Measurements from ENCODE around the gene DOHH. TPM values are rescaled to one million over a fixed set of nuclear protein-coding genes. Genes with fewer than 3 reads are reported as not detected.
"Not testable (repeated sequence)": the region's sequence is repeated elsewhere in the genome, so short reads cannot be mapped to it uniquely, and the experiment has no call there.

Gene DOHH
- total RNA-seq, 1 donor from 2014 or later, result 11.8 TPM

DNA sequence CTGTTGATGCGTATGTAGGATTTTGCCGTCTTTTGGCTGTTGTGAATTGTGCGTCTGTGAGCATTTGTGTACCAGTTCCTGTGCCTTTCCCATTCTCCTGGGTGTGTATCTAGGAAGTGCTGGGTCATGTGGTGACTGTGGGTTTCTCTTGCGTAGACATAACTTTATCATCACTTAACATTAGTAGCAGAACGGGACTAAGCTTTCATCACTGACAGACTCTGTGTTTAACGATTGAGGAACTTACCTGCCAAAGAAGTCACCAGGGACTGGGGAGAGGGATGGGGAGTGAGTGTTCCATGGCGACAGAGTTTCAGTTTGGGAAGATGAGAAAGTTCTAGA, 20.6 kb upstream of the DOHH start:
- no peak for FAIRE-seq
- no peak for DNase-seq (ENCODE audit: low spot score in 2 of 2)

DNA sequence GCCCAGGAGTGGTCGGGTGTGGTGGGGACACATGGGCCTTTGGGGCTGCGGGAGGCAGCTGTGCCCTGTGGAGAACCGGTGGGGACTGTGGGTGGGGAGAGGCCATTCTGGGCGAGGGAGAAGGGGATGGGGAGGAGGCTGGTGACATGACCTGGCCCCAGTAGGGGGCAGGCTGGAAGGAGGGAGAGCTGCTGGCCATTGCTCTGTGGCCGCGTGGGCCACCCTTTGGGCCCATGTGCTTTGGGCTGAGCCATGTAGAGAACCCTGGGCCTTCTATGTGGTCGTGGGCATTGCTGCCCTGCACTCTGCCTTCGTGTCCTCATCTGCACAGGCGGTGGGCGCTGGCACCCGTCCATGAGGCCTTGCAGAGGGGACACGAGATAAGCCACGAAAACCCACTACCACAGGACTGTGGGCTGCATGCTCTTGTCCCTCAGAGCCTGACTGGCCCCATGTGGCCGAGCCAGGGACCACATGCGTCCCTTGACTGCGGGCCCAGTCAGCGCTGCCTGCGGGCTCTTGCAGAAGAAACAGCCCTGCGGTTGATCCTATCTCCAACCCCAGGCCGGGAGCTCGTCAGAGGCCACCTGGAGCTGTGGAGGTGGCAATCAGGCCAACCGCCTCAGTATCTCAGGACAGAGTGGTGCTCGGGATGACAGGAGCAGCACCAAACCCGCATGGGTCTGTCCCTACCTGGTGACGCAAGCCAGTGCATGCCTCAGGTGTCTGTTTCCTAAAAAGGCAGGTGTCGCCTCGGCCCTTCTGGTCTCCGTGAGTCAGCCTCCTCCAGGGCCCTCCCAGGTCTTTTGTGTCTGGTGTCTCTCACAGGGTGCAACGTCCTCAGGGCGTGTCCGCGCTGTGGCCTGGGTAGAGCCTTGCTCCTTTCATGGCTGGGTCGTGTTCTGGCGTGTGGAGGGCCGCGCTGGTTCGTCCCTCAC, 20.0 kb upstream of the DOHH start:
- DNase-seq (ENCODE audit: low spot score in 2 of 2) (no peak), FAIRE-seq (no peak)

DNA sequence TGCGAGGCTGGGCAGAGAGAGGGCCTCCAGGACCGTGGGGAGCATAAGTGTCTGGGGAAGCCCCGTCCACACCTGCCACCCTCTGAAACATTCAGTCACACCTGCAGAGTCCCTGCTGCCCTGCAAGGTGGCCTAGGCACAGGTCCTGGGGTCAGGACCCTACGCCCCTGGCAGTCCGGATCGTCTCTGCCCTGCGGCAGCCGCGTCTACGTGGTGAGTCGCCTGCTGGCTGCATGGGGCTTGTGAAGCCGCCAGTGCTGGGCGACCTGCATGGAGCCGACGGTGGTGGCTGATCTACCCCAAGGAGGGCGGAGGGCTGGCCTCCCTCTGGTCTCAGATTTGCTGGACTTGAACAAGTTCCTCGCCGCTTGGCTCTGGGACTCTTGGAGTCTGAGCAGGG, 18.7 kb upstream of the DOHH start:
- FAIRE-seq (no peak), DNase-seq (ENCODE audit: low spot score in 2 of 2) (no peak)

DNA sequence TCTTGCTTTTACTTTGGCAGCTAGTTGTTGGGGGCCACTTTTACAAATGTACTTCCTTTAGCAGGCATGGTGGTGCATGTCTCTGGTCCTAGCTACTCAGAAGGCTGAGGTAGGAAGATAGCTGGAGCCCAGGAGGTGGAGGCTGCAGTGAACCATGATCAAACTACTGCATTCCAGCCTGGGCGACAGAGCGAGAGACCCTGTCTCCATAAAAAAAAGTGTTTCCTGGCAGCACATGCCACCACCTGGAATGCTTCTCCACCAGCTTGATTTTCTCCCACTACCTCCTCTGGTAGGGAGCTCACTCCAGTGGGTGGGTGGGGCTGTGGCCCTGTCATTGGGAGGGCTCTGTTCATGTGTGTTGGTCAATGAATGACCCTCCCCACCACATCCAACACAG, 18.2 kb upstream of the DOHH start:
- FAIRE-seq, result no peak

DNA sequence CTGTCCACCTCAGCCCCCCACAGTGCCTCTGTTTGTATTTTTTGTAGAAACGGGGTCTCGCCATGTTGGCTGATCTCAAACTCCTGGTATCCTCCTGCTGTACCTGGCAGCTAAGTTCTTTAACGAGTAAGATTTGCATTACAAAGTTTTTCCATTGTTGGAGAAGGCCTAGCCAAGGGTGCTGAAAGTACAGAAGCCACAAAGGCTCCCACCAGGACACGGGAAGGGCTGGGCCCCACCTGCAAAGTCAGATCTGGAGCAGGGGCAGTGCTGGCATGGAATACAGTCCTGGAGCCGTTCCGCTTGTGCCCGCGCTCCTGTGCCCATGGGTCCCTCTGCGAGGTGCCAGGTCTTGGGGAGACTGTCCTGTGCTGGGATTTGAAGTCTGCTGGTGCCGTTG, 17.8 kb upstream of the DOHH start:
- FAIRE-seq (no peak), DNase-seq (ENCODE audit: low spot score in 2 of 2) (no peak)

More for the DNA sequence above, 18.2 kb upstream of the DOHH start:
- DNase-seq (ENCODE audit: low spot score in 2 of 2), result no peak

DNA sequence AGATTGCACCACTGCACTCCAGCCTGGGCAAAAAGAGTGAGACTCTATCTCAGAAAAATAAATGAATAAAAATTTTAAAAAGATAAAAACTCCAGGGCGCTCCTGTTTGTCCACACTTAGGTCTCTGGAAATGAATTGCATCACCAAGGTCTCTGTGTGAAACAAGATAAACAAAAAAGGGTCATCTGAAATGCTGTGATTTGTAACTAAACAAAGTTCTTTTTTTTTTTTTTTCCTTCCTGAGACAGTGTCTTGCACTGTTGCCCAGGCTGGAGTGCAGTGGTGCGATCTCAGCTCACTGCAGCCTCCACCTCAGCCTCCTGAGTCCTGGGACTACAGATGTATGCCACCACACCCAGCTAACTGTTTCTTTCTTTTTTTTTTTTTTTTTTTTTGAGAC, 17.2 kb upstream of the DOHH start:
- no peak for FAIRE-seq
- DNase-seq (ENCODE audit: low spot score in 2 of 2), result no peak

DNA sequence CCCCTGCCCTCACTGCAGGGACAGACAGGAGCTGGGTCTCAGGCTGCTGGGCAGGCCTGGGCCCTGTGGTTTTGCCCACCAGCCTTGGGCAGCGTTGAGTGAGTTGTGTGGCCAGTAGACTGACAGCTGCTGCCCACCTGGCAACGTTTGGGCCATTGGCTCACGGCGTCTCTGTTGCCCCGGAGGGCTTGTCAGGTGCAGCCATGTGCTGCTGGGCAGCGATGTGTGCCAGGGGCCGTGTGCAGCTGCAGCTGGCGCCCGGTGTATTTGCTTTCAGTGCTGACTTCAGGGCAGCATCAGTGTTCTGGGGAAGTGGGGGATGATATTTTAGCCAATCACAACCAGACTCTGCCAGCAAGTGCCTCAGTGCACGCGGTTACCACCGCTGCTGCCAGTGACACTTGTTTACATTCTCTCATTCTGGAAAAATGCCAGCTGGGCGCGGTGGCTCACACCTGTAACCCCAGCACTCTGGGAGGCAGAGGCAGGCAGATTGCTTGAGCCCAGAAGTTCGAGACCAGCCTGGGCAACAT, 16.3 kb upstream of the DOHH start:
- DNase-seq (ENCODE audit: low spot score in 2 of 2), result no peak

DNA sequence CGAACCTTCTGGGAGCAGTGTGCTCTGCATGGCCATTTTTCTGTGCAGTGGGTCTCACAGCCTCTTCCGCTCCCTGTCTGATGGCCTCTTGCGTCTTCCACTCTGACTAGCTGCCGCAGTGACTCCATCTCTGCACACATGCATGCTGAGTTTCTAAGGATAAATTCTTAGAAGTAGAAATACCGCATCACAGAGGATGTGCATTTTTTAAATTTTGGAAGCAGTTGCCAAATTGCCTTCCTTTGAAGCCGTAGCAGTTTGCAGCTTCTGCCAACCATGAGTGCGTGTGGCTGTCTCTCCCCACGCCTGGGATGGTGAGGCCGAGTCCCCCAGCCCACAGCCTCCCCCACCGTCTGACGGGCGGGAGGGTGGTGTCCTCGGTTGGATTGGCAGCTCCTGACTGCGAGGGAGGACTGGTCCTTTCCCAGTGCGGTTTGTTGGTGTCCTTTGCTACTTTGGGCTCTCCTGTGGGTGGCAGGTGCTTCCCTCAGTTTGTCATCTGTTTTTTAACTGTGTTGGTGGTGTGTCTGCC, 15.5 kb upstream of the DOHH start:
- FAIRE-seq, result no peak
- DNase-seq (ENCODE audit: low spot score in 2 of 2), result no peak

More for the DNA sequence above, 16.3 kb upstream of the DOHH start:
- FAIRE-seq, result no peak

DNA sequence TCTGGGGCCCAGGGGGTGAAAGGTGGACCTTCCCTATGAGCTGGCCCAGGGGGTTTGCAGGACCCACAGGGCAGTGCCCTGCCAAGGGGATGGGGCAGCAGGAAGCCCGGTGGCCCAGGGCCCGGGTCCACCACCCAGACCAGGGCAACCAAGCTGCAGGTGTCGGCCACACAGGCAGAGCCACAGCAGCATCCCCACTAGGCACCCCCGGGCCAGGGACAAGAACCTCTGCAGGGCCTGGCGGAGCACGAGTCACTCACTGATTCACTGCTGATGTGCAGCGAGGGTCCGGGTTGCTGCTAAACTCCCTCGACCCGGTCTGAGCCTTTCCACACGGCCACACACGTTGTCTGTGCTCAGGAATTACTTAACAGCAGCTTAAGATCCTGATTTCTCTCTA, 14.5 kb upstream of the DOHH start:
- FAIRE-seq (no peak), DNase-seq (ENCODE audit: low spot score in 2 of 2) (no peak)

DNA sequence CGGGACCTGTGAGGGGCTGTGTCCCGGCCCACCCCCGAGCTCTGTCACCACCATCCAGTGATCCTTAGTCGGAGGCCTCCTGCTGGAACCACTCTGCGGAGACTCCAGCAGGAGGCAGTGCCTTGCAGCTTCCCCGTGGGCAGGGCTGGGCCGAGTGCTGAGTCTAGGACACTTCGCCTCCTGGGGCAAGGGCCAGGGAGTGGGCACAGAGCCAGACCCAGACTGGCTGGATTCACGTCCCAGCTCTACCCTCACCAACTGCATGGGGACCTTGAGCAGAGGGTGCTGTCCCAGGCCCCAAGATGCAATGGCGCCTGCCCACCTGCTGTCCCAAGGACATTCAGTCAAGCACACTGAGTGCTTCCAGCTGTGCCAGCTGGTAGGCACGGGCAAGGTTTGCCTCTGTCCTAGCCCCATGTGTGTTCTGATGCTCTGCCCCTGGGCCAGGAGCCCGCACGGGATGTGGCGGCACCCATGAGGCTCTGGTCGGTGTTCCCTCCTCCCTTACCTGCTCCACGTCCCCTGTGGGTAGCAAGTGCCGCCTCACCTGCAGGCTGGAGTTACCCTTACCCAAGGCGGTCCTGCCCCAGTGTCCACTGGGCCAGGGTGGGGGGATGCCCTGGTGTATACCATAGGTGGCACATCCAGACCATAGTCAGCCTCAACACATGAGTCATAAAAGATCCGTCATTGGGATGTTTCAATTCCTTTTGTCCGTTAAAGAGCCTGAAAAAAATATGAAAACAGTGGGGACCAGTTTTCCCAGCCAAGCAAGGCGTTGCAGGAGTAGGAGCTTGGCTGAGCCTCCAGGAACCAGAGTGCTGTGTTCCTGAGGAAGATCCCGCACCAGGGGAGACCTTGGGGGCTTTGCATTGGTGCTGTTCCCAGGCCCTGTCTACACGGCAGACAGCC, 13.0 kb upstream of the DOHH start:
- FAIRE-seq (no peak), DNase-seq (ENCODE audit: low spot score in 2 of 2) (no peak)

DNA sequence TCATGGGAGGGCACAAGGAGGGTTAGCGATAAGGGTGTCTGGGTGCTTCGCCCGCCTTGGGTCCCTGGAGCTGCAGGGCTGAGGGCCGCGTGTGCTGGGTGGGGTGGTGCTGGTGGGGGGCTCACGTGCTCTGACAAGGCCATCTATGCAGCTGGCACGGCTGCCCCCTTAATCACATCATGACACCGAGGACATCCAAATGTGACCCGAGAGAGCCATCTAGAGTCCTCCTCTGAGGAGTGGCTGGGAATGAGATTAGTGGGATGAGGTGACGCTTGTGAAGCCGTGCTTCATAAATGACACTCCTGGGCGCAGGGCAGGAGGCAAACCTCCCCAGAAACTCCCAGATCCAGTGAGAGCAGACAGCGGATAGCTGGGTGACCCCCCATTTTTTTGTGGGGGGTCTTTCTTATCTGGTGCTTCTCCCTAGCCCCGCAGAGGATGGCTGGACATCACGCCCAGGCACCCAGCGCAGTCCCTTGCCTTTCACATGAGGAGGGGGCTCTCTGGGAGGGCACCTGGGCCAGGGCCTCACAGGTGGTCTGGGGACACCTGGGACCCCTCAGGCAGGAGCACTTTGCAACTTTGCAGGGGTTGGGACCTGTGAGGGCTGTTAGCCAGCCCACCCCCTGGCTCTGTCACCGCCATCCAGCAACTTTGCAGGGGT, 12.2 kb upstream of the DOHH start:
- DNase-seq (ENCODE audit: low spot score in 2 of 2), result no peak
- no peak for FAIRE-seq

DNA sequence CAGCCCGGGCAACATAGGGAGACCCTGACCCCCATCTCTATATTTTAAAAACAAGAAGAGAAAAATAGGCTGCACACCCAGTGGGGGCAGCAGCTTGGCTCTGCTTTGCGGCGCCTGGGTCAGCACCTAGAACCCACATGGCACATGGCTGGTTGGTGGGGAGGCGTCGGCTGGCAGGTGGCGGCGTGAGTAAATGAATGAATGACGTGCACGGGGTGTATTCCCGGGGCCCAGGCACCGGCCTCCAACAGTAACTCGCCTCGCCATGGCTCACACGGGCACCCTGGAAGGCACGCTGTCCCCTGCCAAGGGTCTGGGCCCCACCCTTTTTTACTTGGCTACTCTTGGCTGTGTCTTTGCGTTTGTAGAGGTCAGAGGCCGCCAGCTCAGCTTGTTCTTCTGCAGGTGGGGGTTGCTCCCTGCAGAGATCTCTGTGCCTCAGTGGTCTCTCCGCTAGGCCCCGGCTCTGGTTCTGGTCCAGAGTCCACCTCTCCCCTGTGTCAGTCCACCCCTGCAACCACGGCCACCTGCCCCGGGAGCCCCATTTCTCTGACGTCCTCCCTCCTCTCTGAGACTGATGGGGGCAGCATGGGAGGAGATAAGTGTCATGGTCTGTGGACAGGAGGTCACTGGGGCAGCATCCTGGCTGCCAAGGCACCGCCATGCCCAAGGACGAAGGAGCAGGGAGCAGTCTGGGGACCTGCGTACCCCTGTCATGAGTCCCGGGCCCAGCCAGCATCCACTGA, 11.2 kb upstream of the DOHH start:
- FAIRE-seq (no peak), DNase-seq (ENCODE audit: low spot score in 2 of 2) (no peak)

DNA sequence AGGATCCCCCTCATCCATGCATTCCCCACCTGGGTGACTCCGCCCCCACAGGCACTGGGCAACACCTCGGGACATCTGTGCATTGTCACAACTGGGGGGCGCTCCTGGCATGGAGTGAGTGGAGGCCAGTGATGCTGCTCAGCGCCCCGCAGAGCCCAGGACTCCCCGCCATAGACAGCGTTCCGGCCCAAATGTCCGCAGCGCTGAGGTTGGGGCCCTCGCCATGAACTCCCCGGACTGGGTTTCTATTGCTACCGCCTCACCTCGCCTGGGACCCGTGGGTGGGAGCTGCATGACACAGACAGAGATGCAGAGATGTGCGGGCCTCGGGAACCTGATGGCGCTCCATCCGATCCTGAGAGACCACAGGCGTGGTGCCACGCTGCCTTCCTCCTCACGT, 10.3 kb upstream of the DOHH start:
- DNase-seq (ENCODE audit: low spot score in 2 of 2) (no peak), FAIRE-seq (no peak)

DNA sequence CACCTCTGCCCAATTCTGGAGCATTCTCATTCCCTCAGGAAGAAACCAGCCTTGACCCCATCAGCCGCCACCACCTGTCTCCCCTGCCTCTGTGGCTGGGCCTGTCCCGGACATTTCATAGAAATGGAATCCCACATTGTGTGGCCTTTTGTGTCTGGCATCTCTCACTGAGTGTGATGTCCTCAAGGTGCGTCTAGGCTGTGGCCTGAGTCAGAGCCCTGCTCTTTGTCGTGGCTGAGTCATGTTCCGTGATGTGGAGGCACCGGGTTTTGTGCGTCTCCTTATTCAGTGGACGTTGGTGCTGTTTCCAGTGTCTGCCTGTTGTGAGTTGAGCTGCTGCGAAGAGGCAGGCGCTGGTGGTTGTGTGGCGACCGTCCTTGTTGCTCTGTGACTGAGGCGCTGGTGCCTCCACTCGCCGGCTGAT, 9.1 kb upstream of the DOHH start:
- DNase-seq (ENCODE audit: low spot score in 2 of 2), result no peak

DNA sequence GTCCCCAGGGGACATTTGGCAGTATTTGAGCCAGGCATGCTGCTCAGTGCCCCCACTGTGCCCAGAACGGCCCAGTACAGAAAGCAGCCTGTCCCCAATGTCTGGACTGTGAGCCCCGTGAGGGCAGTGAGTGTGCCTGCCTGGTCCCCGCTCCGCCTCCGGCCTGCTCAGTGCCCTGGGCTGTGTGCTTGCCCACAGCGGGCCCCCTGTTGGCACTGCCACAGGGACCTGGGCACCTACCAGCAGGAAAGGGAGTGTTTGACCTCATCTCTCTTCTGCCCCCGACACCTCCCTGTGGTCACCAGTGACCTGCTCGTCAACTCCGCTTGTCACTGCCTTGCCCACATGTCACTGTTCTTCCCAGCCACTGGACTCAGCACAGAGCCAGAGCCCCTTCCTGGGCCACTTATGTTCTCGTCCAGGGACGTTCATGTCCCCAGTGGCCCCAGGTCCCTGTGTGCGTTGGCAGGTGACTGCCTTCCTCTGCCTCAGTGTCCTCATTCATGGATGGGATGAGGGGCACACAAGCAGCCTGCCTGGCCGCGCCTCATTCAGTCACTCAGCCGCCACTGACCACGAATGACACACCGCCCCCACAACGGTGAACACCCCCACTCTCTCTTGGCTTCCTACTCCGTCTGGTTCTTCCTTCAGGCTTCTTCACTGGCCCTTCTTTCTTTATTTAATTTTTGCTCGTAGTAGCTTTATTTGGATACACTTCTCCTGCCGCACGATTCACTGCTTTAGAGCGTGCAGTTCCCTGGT, 8.5 kb upstream of the DOHH start:
- no peak for FAIRE-seq
- no peak for DNase-seq (ENCODE audit: low spot score in 2 of 2)

More for the DNA sequence above, 9.1 kb upstream of the DOHH start:
- no peak for FAIRE-seq

DNA sequence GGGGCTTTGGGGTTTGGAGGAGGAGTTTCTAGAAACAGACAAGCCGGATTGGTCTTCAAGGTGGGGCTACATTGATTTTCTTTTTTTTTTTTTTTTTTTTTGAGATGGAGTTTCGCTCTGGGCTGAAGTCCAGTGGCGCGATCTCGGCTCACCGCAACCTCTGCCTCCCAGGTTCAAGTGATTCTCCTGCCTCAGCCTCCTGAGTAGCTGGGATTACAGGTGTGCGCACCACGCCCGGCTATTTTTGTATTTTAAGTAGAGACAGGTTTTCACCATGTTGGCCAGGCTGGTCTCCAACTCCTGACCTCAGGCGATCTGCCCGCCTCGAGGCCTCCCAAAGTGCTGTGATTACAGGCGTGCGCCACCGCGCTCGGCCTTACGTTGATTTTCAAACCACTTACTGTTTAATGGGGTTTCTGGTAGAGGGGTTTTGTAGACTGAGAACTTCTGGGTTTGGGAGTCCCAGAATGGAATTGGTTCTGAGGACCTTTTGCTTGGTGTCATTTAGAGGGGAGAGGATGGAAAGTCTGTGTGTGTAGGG, 7.7 kb upstream of the DOHH start:
- DNase-seq (ENCODE audit: low spot score in 2 of 2); FAIRE-seq: not testable (repeated sequence)

DNA sequence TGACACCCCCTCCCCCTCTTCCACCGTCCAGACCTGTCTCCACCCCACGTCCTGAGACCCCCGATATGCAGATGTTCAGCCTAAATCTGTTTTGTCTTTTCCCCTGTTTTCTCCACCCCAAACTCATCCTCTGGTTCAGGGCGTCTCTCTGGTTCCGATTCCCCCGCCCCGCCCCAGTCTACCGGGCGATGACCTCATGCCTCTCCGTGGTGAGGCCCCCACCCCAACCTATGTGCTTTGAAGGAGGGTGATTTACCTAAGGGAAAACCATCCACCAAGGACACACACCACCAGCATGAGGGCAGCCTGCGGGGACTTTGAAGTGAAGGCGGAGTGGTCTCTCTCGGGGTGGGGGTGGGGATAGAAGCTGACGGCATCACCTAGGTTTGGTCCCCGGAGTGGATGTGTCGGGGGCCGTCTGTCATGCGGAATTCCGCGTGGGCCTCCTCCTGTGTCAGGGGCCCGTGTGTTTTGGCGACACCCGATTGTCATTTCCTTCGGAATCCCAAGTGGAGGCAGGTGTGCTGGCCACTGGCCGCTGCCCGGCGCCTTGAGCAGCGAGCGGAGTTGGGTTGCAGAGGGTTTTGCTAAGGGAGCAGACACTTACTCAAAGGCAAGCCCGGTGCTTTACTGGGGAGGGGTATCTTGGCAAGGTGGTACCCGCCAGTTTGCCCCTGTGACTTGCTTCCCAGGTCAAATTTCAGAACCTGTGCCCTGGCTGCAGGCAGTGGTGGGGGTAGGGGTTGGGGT, 7.1 kb upstream of the DOHH start:
- DNase-seq (ENCODE audit: low spot score in 2 of 2), result peak in 1 of 2 donors; percentile 65
- no peak for FAIRE-seq
